ENCODE results near the gene TDRD6. TPM values are rescaled to one million over a fixed set of nuclear protein-coding genes. Genes with fewer than 3 reads are reported as not detected.

TDRD6 gene
- total RNA-seq, 1 experiment from 2014 or later: not detected

- peaks cover 7% of the 10 kb centered on the region for H3K27me3 ChIP-seq (ENCODE audit: control insufficient read depth, insufficient read depth, low read length)
- no peaks in the 10 kb centered on the region for H3K9me3 ChIP-seq (ENCODE audit: control insufficient read depth, insufficient read depth, low read depth, low read length)
- BruUV-seq (replicated peaks): no TSS peak
- ATAC-seq (no peak), DNase-seq (ENCODE audit: low read depth, low spot score) (no peak)
- H3K27ac ChIP-seq (ENCODE audit: low read length): no peak overlapping the region
- CTCF ChIA-PET: interaction anchor here (0.7 kb wide), 1 partner anchor 515 kb away, joined by 3 read pairs; no protein-coding TSS in a partner anchor
- intact Hi-C loops (cut with micrococcal nuclease; ENCODE audit: unreplicated experiment) (no loop called here), in situ Hi-C loops (cut with HindIII; ENCODE audit: low pct_unique_long_range_greater_than_20kb, low sequenced_read_pairs) (no loop called here)
- POLR2A ChIA-PET: no interaction called here
- H3K4me1 ChIP-seq (ENCODE audit: control insufficient read depth, insufficient read depth, low read length): no peaks in the 10 kb centered on the region
- H3K4me3 ChIP-seq (ENCODE audit: low read depth in 2 of 2, low read length in 2 of 2): no peak overlapping the region
- TF ChIP-seq POLR2AphosphoS5 (IDR thresholded peaks at IDR 0.05; ENCODE audit: low read depth, low read length) (no peak), CTCF (IDR thresholded peaks at IDR 0.05) (no peak), REST (IDR thresholded peaks at IDR 0.05; ENCODE audit: insufficient read depth in 1 of 2, low read depth in 2 of 2, low read length in 1 of 2) (no peak), SIN3A (IDR thresholded peaks at IDR 0.05; ENCODE audit: borderline replicate concordance, insufficient read depth, low read depth, low read length) (no peak), TCF7L2 (IDR thresholded peaks at IDR 0.05; ENCODE audit: low read depth, low read length) (no peak)
- H3K36me3 ChIP-seq (ENCODE audit: control insufficient read depth, insufficient read depth, low read length): no peaks in the 10 kb centered on the region
Measured at GRCh38 chr6:46729787-46730326, 42.2 kb downstream of the TDRD6 start.

GRCh38 chr6:46730921-46731461, 43.3 kb downstream of the TDRD6 start:
- no TSS peak for BruUV-seq (replicated peaks)
- peaks cover 12% of the 10 kb centered on the region for H3K27me3 ChIP-seq (ENCODE audit: control insufficient read depth, insufficient read depth, low read length)
- H3K4me1 ChIP-seq (ENCODE audit: control insufficient read depth, insufficient read depth, low read length): peaks cover 4% of the 10 kb centered on the region; the same call in 1 of the 2 replicates
- CTCF ChIA-PET: no interaction called here
- no peak for TF ChIP-seq POLR2AphosphoS5 (IDR thresholded peaks at IDR 0.05; ENCODE audit: low read depth, low read length)
- TF ChIP-seq REST (IDR thresholded peaks at IDR 0.05; ENCODE audit: insufficient read depth in 1 of 2, low read depth in 2 of 2, low read length in 1 of 2): no peak
- no peak for TF ChIP-seq SIN3A (IDR thresholded peaks at IDR 0.05; ENCODE audit: borderline replicate concordance, insufficient read depth, low read depth, low read length)
- TF ChIP-seq TCF7L2 (IDR thresholded peaks at IDR 0.05; ENCODE audit: low read depth, low read length): no peak
- TF ChIP-seq CTCF (IDR thresholded peaks at IDR 0.05): no peak
- H3K4me3 ChIP-seq (ENCODE audit: low read depth in 2 of 2, low read length in 2 of 2): no peak overlapping the region
- no peaks in the 10 kb centered on the region for H3K36me3 ChIP-seq (ENCODE audit: control insufficient read depth, insufficient read depth, low read length)
- intact Hi-C loops (cut with micrococcal nuclease; ENCODE audit: unreplicated experiment) (no loop called here), in situ Hi-C loops (cut with HindIII; ENCODE audit: low pct_unique_long_range_greater_than_20kb, low sequenced_read_pairs) (no loop called here)
- H3K27ac ChIP-seq (ENCODE audit: low read length): no peak overlapping the region
- ATAC-seq (no peak), DNase-seq (ENCODE audit: low read depth, low spot score) (no peak)
- no peaks in the 10 kb centered on the region for H3K9me3 ChIP-seq (ENCODE audit: control insufficient read depth, insufficient read depth, low read depth, low read length)
- POLR2A ChIA-PET: no interaction called here

Measured in Panc1 (cell line).